HG02870 (cell line): ENCODE measurements around the gene CTAG1B.
"Not testable (repeated sequence)": the region's sequence is repeated elsewhere in the genome, so short reads cannot be mapped to it uniquely, and the experiment has no call there.

Source experiments
- ATAC-seq: cut with Tn5 transposase; IDR thresholded peaks from one replicate; pipeline ENCODE4 v1.9.1; 2021; ENCODE audit warnings: mild to moderate bottlenecking, moderate library complexity; ENCODE audit not compliant: unreplicated experiment

The CTAG1B gene

DNA sequence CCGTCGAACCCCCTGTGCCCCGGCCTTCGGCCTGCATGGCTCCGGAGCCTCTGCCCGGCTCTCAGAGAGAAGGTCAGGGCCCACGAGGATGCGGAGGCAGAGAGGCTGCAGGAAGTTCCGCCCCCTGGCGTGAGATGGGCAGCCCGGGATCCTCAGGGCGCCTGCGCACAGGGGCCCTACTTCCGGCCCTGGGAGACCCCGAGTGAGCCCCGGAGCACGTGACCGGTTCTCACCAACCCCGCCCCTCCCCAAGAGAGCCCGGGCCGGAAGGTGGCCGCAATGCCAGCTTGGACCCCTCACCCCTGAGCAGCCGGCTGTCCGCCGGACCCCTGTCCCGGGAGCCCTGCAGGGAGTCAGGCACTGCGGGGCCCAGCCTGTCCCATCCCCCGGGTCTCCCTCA is at the start of gene CTAG1B:
TSS of gene CTAG1B (minus strand) at position 101 of the 400 bp plus-strand sequence. CDS start at position 37, 64 bp downstream.
- ATAC-seq: not testable (repeated sequence)

DNA sequence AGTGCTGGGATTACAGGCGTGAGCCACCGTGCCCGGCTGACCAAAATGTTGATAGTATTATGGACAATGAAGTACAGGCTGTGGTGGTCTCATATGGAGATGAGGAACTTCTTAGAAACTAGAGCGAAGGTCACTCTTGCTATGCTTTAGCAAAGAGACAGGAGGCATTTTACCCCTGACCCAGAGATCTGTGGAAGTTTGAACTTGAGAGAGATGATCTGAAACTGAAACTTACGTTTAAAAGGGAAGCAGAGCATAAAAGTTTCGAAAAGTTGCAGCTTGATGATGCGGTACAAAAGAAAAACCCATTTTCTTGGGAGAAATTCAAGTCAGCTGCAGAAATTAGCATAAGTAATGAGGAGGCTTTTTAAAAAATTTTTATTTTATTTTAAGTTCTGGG is 42.8 kb upstream of the CTAG1B start:
- ATAC-seq: no peak

DNA sequence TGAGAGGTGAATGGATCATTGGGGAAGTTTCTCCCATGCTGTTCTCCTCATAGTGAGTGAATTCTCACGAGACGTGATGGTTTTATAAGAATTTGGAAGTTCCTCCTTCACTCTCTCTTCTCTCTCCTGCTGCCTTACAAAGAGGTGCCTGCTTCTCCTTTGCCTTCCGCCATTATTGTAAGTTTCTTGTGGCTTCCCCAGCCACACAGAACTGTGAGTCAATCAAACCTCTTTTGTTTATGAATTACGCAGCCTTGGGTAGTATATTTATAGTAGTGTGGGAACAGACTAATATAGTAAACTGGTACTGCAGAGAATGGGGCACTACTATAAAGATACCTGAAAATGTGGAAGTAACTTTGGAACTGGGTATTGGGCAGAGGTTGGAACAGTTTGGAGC is 42.1 kb upstream of the CTAG1B start:
- ATAC-seq: no peak

DNA sequence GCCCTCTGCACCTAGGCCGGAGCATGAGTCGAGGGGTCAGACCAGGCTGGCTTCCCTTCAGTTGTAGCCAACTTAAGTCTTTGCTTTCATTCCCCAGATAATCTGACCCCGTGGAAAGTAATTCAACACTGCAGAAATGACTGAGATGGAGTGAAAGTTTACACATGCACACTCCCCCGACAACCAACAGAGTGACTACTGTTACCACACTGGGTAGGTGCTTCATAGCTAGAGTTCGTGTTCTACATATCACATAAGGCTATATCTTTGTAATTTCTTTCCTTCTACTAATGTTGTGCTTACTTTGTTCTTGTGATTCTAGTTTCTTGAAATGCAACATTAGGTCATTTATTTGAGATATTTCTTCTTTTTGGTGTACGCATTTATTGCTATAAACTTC is 41.5 kb upstream of the CTAG1B start:
- ATAC-seq: no peak

DNA sequence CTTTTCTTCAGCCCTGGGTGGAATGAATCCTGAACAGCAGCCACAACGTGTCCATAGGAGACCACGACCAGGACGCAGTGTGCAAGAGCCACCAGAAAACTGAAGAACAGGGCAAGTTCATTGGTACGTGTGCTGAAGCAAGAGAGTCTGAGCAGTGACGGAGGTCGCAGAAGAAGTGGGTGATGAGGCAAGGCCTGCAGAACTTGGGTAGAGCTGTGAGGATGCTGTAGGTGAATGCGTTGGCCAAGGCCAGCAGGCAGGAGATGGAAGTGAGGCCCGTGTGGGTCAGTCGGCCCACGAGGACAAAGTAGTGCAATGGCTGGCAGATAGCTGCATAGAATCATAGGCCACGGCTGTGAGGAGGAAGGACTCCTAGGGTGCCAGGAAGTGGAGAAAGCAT is 39.9 kb upstream of the CTAG1B start:
- no peak for ATAC-seq

DNA sequence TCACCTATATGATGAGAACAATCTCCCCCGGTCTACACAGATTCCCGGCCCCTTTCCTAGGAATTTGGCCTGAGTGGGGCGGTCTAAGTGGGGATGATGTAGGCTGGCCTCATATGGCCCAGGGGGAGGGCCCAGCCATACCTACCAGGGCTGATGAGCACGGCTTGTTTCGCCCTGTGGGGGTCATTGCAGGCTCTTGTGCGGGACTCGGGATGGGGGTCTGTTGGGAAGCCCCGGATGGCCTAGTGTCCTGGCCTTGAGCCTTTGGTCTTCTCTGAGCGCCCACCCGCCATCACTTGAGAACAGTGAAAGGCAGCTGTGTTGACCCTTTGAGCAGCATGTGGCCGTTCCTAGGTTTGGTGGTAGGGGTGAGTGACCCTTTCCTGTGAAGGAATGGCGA is 39.1 kb upstream of the CTAG1B start:
- no peak for ATAC-seq

DNA sequence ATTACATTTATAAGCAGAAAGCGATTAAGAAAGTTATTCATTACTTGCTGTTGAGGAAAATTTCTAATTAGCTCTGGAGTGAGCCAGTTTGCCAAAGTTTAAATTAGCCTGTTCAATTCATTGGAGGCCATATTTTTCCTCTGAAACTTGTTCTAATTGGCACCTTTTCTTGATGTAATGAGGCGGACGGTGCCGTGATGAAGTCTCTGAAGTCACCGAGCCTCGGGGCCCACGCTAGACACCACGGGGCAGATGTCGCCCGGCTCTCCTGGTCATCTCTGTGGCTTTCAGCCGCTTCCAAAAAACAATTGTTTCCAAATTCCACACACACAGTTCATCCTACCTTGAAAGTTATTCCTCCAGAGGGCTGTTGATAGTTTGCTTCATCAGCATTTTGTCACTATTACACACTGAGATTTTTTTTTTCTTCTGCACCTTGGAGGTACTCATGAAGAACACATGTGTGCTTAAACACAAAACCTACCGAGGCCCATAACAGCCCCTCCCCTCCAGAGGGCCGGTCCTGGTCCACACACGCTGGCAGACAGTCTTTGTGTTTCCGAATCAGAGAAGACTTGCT is 38.2 kb upstream of the CTAG1B start:
- ATAC-seq: no peak

DNA sequence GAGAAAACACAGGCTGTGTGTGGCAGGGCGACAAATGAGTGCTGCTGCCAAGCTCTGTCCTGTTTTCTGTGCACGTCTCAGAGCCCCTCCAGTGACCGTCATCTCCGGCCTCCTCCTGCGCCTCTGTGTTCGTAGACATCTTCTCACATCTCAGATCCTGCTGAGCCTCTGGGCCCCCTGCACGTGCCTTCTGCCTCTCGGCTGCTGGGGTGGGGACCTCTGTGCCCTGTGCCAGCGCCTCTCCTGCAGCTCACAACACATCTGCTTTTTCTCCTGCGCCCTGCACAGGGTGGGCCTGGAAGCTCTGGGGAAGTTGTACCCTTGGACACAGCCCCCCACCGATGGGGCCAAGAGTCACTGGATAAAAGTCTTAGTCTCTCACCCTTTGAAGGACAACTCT is 36.7 kb upstream of the CTAG1B start:
- no peak for ATAC-seq

DNA sequence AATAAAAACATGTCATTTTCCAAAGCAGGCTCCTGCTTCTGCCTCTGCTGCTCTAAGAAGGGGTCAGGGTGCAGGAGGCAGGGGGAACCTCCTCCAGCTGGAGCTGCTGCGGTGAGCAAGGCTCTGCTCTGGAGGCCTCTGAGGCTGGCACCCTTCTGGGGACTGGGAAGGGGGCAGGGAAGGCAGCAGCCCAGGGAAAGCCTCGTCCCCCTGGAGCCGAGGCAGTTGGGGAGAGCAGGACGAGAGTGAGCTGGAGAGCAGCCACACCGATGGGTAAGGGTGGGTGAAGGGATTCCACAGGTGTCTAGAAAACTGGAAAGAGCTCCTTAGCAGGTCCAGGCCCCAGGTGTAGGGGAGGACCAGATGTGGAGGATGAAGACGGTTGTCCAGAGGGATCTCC is 36.3 kb upstream of the CTAG1B start:
- no peak for ATAC-seq

DNA sequence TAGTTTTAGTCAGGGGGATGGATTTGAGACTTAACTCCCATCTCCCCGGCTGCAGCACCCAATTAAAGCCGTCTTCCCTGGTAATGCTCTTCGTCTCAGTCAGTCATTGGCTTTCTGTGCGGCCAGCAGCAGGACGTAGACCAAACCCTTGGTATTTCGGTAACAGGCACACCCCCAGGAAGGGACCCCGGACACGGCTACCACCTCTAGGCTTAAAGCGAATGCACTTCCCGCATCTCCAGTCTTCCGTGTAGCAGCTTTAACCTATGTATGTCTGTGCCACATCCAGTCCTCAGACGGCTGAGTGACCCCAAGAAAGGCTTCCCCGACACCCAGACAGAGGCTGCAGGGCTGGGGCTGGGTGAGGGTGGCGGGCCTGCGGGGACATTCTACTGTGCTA is 35.8 kb upstream of the CTAG1B start:
- ATAC-seq: no peak

DNA sequence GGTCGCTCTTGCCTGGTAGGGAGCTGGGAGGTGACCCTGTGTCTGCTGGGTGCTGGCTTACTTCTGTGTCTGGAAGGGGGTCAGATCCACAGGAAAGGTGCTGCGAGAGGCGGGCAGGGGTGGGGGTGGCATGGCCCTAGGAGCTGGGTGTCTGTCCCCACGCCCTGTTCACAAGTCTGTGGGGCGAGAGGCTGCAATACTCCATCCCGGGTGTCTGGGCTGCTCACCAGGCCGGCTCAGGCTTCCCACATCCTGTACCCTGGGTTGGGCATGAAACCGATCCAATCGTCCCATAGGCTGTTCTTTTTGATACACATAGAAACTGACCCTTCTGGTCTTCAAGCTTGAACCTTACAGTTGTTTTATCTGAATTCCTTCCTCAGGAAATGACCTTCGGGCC is 35.3 kb upstream of the CTAG1B start:
- ATAC-seq: no peak

DNA sequence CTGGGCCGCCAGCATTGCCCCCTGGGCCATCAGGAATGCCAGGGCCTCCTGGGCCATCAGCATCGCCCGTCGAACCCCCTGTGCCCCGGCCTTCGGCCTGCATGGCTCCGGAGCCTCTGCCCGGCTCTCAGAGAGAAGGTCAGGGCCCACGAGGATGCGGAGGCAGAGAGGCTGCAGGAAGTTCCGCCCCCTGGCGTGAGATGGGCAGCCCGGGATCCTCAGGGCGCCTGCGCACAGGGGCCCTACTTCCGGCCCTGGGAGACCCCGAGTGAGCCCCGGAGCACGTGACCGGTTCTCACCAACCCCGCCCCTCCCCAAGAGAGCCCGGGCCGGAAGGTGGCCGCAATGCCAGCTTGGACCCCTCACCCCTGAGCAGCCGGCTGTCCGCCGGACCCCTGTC is 34.3 kb upstream of the CTAG1B start, which contains the start of gene CTAG2:
TSS of gene CTAG2 (minus strand) at position 167 of the 400 bp plus-strand sequence. CDS start at position 103, 64 bp downstream.
- not testable (repeated sequence) for ATAC-seq

DNA sequence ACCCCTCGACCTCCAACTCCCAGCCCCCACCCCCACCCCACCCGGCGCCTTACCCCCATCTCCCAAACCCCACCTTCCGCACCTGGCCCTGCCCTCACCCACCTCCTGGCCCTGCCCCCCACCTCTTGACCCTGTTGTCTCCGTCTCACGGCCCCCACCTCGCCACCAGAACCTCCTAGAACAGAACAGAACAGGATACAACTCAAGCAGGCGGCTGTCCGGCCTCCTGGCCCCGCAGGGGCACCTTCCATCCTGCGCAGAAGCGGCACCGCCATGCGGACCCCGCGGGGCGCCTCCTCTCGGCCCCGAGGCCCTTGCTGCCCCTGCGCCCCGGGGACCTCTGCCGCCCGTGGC is 33.9 kb upstream of the CTAG1B start:
- ATAC-seq: no peak

DNA sequence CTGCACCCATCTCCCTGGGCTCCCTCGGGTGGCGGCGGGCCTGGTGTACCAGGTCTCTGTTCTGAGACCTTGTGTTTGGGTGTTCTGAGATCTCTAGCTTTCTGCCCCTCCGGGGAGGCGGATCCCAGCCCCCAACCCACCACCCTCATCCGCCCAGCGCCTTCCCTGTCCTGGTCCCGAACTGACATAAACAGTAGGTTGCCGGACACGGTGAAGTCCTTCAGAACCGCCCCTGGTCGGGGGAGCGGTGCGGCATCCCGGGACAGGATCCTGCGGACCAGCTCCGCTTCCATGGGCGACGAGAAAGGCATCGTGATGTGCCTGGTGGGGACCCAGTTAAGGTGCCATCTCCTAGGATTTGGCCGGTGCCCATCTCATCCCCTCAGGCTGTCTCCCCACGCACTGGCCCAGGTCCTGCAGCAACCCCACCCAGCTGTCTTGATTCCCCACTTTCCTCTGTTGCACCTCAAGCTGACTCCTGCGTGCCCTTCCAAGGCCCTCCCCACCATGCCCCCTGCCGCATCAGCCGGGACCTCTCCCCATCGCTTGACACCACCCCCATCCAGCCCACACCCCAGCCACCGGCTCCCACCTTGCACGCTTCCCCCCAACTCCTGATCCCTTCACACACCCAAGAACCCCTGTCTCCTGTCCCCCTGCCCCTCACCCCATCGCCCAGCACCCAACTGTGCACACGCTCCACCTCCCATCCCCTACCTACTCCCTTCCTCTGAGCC is 33.4 kb upstream of the CTAG1B start:
- no peak for ATAC-seq

DNA sequence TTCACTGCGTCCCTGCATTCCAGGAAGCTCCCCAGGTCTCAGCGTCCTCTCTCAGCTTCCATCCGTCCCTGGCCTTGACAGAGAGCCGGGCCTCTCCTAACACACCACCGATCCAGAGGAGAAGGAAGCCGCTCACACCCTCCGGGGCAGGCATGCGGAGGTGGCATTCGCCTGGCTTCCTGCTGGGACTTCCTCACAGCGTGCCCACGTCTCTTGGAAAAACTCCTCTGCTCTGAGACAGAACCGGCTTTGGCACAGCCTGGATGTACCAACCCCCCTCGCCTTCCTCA is 31.1 kb upstream of the CTAG1B start:
- ATAC-seq: no peak

DNA sequence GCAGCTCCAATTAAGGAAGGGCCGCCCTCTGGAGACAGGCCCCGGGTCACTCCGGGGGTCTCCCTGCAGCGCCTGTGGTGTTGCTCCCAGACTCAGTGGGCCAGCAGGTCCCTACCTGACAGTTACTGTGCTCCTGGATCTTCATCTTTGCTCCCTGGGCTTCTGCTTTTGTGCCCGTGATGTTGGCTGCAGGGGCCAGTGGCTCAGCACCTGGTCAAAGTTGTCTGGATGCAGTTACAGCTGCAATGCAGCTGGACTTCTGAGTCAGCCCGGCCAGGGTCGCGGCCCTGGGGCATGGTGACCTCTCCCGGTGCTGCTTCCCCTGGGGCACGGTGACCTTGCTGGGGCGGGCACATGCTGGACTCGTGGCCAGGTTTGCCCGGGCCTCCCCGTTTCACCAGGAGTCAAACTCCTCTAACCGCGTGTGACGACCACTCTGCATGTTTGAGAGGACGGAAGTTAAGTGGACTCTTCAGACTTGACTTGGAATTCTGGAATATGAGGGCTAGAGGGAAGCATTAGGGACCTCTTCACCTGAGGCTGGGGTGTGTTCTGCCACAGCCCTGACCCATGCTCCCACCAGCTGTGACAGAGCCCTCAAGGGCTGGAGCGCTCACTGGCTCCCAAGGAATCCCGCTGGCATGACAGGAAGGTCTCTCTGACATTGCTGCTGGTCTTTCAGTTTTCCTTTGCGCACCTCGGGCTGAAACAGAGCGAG is 30.6 kb upstream of the CTAG1B start:
- ATAC-seq: no peak

DNA sequence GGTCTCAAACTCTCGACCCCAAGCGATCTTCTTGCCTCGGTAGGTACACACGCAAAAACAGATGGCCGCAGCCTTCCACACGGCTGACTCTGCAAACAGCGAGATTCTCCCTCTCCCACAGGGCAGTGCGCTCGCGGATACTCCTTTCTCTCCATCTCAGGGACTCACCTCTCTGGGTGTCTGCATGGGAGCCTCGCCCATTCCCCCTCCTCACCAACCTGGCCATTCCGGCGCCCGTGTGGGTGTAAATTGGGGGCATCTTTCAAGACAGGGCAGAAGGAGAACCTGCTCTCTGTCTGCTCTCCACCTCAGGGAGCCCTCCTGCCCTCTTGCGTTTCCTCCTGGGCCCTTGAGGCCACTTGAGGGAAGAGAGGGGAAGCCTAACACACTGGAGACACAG is 29.8 kb upstream of the CTAG1B start:
- ATAC-seq: no peak

DNA sequence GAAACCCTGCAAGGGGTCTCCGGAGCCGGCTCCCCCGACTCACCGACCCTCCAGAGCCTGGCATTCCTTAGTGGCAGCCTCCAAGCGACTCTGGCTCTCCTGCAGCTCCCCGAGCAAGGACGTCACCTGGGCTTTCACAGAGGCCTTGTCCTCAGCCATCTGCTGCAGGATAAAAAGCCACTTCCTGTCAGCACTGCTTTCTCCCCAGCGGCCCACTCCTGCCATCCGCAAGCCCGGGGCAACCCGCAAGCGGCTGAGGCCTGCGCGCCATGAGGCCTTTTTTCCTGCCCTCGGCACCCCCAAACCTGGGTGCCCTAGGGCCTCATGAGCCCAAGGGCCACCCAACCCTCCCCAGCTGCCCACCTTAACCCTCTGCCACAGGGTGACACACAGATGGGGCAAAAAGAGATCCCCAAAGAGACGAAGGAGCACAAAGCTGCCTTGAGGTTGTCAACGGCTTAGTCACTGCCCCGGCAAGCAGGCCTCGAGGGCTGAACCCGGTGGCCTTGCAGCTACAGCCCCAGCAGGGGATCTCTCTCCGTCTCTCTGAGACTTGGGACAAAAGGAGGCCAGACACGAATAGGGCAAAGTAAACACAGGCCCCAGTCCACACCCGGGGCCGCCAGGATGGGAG is 26.8 kb upstream of the CTAG1B start:
- ATAC-seq: not testable (repeated sequence)

DNA sequence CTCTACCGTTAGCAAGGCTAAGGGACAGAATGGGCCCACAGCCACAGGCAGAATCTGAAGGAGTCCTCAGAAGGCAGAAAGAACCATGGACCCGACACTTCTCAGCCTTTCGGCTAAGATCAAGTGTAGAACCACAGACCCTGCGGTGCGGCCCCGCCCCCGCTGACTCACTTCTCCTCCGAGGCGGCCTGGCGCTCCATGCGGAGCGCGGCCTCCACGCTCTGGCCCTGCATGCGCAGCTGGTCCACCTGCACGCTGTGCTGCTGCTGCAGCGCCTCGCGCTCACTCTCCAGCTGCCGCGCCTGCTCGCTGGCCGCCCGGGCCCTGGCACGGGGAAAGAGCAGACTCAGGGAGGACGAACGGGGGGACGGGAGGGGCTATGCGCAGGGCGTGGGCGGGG is 24.6 kb upstream of the CTAG1B start:
- not testable (repeated sequence) for ATAC-seq

DNA sequence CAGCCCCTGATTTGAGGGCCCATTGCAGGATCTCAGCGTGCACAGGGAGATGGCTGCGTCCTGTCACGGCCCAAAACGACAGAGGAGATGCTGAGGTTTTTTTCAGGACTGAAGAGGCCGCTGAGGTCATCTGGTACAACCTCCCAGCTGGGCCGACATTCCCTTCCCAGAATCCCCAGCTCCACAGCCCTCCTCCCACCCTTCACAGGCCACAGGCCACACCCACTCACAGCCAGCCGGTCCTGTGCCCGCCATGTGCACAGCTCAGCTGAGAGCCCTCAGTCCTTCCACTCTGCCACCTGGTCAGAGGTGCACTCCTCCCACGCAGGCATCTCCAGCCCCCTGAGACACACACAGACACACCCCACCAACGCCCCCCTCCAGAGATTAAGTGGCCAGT is 22.7 kb upstream of the CTAG1B start:
- not testable (repeated sequence) for ATAC-seq

DNA sequence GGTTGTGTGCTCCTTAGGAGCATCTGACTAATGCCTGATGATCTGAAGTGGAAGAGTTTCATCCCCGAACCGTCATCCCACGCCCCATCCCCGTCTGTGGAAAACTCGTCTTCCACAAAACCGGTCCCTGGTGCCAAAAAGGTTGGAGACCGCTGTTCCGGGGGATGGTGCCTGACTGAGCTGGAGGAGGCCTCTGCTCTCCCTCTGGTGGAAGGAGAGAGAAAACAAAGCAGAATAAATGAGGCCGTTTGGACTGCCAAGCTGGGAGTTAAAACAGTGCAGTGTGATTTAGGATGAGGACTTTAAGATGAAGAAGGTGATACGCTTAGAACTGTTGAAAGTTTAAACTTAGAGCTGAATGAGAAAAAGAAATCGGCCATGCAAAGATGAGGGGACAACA is 14.6 kb upstream of the CTAG1B start:
- not testable (repeated sequence) for ATAC-seq

DNA sequence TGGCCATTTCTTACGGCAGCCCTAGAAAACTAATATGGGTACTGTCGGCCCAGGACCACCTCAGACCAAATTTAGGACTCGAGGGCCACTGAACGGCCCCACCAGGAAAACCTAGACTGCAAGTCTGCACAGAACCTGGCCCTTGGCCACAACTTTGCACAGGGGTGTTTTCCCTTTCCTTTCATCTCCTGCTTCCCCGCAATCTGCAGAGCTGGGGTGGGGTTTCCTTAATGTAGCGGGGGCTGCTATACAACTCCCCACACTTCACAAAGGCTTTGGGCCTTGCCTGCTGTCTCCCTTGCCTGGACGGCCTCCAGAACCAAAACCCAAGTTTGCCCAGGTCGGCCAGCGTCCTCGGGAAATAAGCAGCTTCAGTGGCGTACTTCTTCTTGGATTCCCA is 11.9 kb upstream of the CTAG1B start:
- ATAC-seq: not testable (repeated sequence)
